Stimulated activated CD8-positive, alpha-beta memory T cell treated with anti-CD3 and anti-CD28 coated beads, Interleukin-15, amount 100 ng/mL, for 48 hours (primary cell): ENCODE results near the gene CD164.
"Not testable (repeated sequence)": the region's sequence is repeated elsewhere in the genome, so short reads cannot be mapped to it uniquely, and the experiment has no call there.

Experiments
- DNase-seq, 2 donors: peaks; one replicate each; pipeline ENCODE4 v3.0.0-alpha.2; 2020; ENCODE audit warnings: low read depth in 2 of 2

CD164 gene

DNA sequence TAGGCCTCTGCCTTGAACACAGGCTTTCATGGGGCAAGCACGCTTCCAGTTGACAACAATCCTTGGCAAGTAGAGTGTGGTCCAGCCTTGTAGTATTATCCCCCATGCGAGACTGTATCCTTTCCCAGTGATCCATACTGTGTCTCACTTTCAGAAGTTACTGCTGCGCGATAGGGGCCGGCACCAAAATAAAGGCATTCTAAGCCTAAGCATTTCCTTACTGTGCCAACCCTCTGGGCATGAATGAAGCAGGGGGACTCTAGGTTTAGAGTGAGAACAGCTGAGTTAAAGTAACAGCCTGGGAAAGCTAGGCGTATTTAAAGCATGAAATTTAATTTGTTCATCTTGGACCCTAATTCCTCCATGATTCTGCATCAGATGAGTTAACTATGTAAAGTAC is 39.4 kb downstream of the CD164 start:
- DNase-seq, result no peak

DNA sequence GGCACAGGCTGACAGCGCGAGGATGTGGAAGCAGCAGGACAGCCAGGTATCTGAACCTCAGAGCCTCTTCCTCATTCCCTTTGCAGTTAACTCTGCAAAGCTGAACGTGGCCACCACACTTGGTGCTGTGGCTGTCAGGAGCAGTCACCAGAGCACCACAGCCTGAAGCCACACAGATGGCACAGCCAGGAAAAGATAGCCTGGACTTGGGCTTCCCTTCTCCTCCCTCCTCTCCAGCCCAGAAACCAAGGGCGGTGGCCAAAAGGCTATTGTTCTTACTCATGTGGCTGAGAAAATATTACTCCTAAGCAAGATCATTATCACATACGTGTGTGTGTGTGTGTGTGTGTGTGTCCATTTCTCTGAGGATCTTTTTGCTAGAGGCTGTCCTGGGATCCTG is 39.8 kb downstream of the CD164 start:
- DNase-seq, result no peak

GRCh38 chr6:109340811-109341210 is 41.5 kb downstream of the CD164 start:
- no peak for DNase-seq

DNA sequence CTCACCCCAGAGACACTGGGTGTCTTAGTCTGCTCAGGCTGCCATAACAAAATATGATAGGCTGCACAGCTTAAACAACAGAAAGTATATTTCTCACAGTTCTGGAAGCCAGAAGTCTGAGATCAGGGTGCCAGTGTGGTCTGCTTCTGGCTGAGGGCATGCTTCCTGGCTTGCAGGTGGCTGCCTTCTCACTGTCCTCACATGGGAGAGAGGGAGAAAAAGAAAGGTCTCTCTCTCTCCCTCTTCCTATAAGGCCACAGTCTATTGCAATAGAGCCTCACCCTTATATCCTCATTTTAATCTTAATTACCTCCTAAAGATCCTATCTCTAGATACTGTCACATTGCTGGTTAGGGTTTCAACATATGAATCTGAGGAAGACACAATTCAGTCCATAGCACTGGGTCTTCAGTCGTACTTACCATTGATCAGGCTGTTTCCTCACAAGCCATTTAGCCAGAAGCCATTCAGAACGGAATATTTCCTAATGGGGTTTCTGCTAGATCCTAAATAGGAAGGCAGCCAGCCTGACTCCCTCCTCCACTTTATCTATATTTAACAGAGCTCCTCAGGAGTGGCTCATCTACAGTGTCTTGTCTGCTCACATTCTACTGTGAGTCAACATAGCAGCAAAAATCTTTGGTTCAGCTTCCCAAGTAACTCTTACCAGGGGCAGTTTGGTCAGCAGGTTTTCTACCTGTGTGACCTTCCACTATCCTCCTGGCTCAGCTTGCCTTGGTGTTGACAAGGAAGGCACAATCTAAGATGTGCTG is 42.2 kb downstream of the CD164 start:
- no peak for DNase-seq

- DNase-seq, result no peak
These were observed 45.9 kb downstream of the CD164 start for GRCh38 chr6:109336221-109336961.

DNA sequence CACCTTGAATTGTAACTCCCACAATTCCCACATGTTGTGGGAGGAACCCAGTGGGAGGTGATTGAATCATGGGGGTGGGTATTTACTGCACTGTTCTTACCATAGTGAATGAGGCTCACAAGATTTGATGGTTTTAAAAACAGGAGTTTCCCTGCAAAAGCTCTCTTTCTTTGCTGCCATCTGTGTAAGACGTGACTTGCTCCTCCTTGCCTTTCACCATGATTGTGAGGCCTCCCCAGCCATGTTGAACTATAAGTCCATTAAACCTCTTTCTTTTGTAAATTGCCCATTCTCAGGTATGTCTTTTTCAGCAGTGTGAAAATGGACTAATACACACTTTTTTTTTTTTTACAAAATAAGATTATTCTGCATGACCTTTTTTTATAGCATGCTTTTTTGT is 48.4 kb downstream of the CD164 start:
- not testable (repeated sequence) for DNase-seq

- DNase-seq, result no peak
These were observed 49.5 kb downstream of the CD164 start for GRCh38 chr6:109332748-109333147.

- DNase-seq, result no peak
These were observed 51.2 kb downstream of the CD164 start for GRCh38 chr6:109331081-109331480.

GRCh38 chr6:109330263-109330662 is 52.0 kb downstream of the CD164 start:
- DNase-seq, result no peak

DNA sequence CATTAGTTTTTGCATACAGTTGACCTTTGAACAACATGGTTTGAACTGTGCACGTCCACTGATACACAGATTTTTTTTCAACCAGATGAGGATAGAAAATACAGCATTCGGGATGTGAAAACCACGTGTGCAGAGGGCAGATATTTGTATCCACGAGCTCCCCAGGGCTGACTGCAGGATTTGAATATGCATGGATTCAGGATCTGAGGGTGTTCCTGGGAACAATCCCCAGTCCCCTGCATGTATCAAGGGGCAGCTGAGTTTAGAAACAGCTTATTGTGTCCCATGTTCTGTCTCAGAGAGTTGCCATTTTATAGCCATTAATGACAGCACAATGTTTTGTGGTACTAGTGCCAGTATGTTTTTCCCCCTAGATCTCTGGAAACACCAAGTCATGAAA is 53.6 kb downstream of the CD164 start:
- no peak for DNase-seq

DNA sequence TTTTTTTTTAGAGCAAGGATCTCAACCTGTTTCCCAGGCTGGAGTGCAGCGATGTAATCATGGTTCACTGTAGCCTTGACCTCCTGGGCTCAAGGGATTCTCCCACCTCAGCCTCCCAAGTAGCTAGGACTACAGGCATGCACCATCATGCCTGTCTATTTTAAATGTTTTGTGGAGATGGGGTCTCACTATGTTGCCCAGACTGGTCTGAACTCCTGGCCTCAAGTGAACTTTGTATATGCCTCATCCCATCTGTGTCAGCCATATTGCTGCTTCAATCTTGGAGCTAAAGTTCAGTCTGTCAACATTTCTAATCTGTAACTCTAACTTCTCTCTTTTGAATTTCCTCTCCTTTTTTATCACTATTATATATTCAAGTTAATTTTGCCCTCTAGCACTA is 54.3 kb downstream of the CD164 start:
- DNase-seq, result no peak

GRCh38 chr6:109327491-109327890 is 54.8 kb downstream of the CD164 start:
- no peak for DNase-seq

- no peak for DNase-seq
These were observed 55.9 kb downstream of the CD164 start for GRCh38 chr6:109326351-109326750.

DNA sequence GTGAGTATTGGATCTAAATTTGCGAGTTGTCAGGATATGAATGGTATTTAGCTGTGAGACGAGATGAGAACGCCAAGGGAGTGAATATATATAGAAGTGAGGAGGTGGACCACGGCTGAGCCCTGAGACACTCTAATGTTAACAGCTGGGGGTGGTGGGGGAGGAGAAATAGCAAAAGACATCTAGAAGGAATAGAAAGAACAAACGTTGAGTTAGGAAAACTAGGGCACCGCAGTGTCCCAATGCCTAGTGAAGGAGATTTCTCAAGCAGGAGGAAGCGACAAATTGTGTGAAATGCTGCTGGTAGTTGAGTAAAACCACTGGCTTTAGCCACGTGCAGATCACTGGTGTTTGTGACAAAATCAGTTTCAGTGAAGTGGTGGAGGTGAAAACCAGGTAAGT is 56.9 kb downstream of the CD164 start:
- DNase-seq, result no peak

DNA sequence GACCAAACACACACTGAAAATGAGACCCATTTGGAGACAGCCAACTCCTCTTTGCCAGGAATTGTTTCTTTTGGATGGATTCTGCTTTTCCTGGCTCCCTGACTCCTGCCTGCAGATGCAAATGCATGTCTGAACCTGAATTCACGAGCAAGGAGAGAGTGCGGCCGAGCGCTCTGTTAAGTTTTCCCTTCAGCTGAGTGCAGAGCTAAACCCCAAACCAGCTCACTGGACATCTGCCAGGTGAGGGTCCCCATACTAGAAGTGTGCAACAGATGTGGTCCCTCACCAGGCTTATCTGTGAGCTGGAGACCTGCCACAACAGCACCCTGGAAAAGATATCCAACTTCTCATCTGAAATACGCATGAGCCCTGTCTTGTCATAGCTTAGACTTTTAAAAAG is 59.0 kb downstream of the CD164 start:
- no peak for DNase-seq

DNA sequence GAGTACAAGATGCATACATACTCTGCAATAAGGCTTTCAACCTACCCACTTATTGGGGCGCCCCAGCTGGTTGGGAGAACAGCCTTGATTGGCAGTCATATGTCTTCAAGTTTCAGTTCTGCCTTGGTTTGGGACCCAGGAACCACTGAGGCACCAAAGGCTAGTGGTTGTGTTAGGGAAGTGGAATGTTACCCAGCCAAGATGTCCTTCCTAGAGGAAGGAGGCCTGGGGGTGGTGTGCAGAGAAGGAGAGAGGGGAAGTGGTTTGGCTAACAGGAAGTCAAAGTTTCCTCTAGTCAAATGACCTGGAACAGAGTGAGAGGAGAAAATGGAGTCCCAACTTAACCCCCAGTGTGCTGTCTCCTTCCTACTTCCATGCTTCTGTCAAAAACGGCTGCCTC is 59.4 kb downstream of the CD164 start:
- DNase-seq, result no peak

DNA sequence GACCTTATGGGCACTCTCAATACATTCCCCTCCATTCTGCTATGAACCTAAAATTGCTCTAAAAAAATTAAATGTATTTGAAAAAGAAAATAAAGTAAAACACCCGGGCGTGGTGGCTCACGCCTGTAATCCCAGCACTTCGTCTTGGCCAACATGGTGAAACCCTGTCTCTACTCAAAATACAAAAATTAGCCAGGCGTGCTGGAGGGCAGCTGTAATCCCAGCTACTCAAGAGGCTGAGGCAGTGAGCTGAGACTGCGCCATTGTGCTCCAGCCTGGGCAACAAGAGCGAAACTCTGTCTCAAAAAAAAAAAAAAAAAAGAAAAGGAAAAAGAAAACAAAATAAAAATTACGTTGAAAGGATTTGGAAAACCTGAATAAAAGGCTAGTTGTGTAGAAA is 60.5 kb downstream of the CD164 start:
- DNase-seq, result no peak

GRCh38 chr6:109320072-109320471 is 62.2 kb downstream of the CD164 start:
- no peak for DNase-seq

DNA sequence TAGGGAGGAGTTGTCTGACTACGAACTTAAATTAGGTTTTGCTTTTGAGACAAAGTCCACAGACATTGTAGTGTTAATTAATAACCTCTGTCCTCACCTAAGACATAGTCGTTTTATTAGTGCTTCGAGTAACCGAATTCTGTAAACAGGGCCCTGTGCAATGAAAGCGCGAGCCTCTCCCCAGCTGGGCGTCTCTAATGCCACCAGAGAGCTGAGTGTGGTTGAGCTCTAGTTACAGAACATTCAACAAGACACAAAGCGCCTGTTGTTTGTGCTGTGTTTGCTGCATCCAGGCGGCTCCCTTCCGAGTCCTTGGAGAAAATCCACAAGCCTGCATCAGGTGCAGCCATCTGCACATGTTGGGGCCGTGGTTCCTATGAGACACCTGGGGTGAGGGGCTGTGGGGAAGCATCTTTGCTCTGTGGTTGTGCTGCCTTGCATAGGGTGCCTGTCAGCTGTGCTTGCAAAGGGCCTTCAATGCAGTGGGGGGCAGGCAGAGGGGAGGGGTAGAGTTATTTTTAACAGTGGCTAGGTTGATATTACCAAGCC is 63.9 kb downstream of the CD164 start:
- DNase-seq, result no peak

GRCh38 chr6:109316909-109317308 is 65.4 kb downstream of the CD164 start:
- DNase-seq, result no peak
